Measurements from ENCODE around the gene LAMB3. TPM values are rescaled to one million over a fixed set of nuclear protein-coding genes. Genes with fewer than 3 reads are reported as not detected.

The LAMB3 gene
- total and polyA plus RNA-seq, 2 donors (not counting 1 experiment from before 2014, with no cell fraction given) = 0.33 to 0.37 TPM

- Histone ChIP-seq H3K27me3 (replicated peaks in 1 of 4; ENCODE audit: control extremely low read depth in 1 of 4, control insufficient read depth in 3 of 4, insufficient read depth in 4 of 4, low read length in 3 of 4) (no peaks in the 10 kb centered on the region), H4K20me1 (ENCODE audit: control insufficient read depth, insufficient read depth, low read length, poor library complexity, severe bottlenecking) (no peaks in the 10 kb centered on the region), H3K4me1 (ENCODE audit: control insufficient read depth in 2 of 2, insufficient read depth in 2 of 2, low read length in 2 of 2) (no peaks in the 10 kb centered on the region), H3K36me3 (replicated peaks in 1 of 2; ENCODE audit: control extremely low read depth in 1 of 2, control insufficient read depth in 1 of 2, extremely low read depth in 1 of 2, insufficient read depth in 2 of 2, low read length in 1 of 2) (no peaks in the 10 kb centered on the region), H3K9me3 (ENCODE audit: control extremely low read depth in 1 of 3, control insufficient read depth in 2 of 3, insufficient read depth in 1 of 3, low read length in 2 of 3) (no peaks in the 10 kb centered on the region), H3K27ac (ENCODE audit: low read length in 2 of 2) (no peak overlapping the region), H3K4me3 (ENCODE audit: control extremely low read depth in 1 of 5, extremely low read depth in 1 of 5, insufficient read depth in 1 of 5, low read depth in 2 of 5, low read length in 4 of 5) (no peak overlapping the region), H2AFZ (ENCODE audit: insufficient read depth, low read depth, low read length, poor library complexity, severe bottlenecking) (no peak overlapping the region), H3K79me2 (ENCODE audit: control insufficient read depth, insufficient read depth, low read length) (no peaks in the 10 kb centered on the region), H3K9ac (ENCODE audit: low read length) (no peak overlapping the region), H3K4me2 (replicated peaks; ENCODE audit: low read depth, low read length, poor library complexity, severe bottlenecking) (no peak overlapping the region)
- ChIA-PET POLR2A (no interaction called here), CTCF (interaction anchor here (1.0 to 2.3 kb wide), 3 partner anchors 11 to 181 kb away, joined by 3 to 10 read pairs (median 3); no protein-coding TSS in a partner anchor)
- H3K9me3 Mint-ChIP-seq (ENCODE audit: insufficient read depth) = no peaks in the 10 kb centered on the region
- intact Hi-C loops (cut with micrococcal nuclease) = no loop called here
- TF ChIP-seq EZH2 (IDR thresholded peaks at IDR 0.05; ENCODE audit: borderline replicate concordance, insufficient read depth, low read depth, low read length, poor library complexity, severe bottlenecking) (no peak), CTCF (IDR thresholded peaks at IDR 0.05) (no peak)
- no peaks in the 10 kb centered on the region for H3K4me1 Mint-ChIP-seq
- DNase-seq = no peak
- 100% methylated on average over 3 of the region's 5 CpGs for WGBS (ENCODE audit: insufficient coverage)
- ATAC-seq (ENCODE audit: low read depth) = no peak
- peaks cover 5% of the 10 kb centered on the region for H3K27me3 Mint-ChIP-seq
- no peak overlapping the region for H3K27ac Mint-ChIP-seq
- no peak overlapping the region for H3K4me3 Mint-ChIP-seq
Observed at GRCh38 chr1:209641832-209642172, 10.4 kb downstream of the LAMB3 start.

GRCh38 chr1:209635850-209636249 is 16.4 kb downstream of the LAMB3 start:
- Mint-ChIP-seq H3K9me3 (ENCODE audit: insufficient read depth) (no peaks in the 10 kb centered on the region), H3K27me3 (peaks cover 9% of the 10 kb centered on the region), H3K27ac (no peak overlapping the region), H3K4me1 (peaks cover 3% of the 10 kb centered on the region), H3K4me3 (no peak overlapping the region)
- Histone ChIP-seq H3K4me1 (ENCODE audit: control insufficient read depth in 2 of 2, insufficient read depth in 2 of 2, low read length in 2 of 2) (no peaks in the 10 kb centered on the region), H3K4me2 (replicated peaks; ENCODE audit: low read depth, low read length, poor library complexity, severe bottlenecking) (no peak overlapping the region), H4K20me1 (ENCODE audit: control insufficient read depth, insufficient read depth, low read length, poor library complexity, severe bottlenecking) (no peaks in the 10 kb centered on the region), H3K4me3 (ENCODE audit: control extremely low read depth in 1 of 5, extremely low read depth in 1 of 5, insufficient read depth in 1 of 5, low read depth in 2 of 5, low read length in 4 of 5) (no peak overlapping the region), H3K79me2 (ENCODE audit: control insufficient read depth, insufficient read depth, low read length) (no peaks in the 10 kb centered on the region), H3K9ac (ENCODE audit: low read length) (no peak overlapping the region), H2AFZ (ENCODE audit: insufficient read depth, low read depth, low read length, poor library complexity, severe bottlenecking) (no peak overlapping the region), H3K9me3 (ENCODE audit: control extremely low read depth in 1 of 3, control insufficient read depth in 2 of 3, insufficient read depth in 1 of 3, low read length in 2 of 3) (no peaks in the 10 kb centered on the region), H3K36me3 (replicated peaks in 1 of 2; ENCODE audit: control extremely low read depth in 1 of 2, control insufficient read depth in 1 of 2, extremely low read depth in 1 of 2, insufficient read depth in 2 of 2, low read length in 1 of 2) (no peaks in the 10 kb centered on the region), H3K27ac (ENCODE audit: low read length in 2 of 2) (no peak overlapping the region), H3K27me3 (replicated peaks in 1 of 4; ENCODE audit: control extremely low read depth in 1 of 4, control insufficient read depth in 3 of 4, insufficient read depth in 4 of 4, low read length in 3 of 4) (no peaks in the 10 kb centered on the region)
- no peak for TF ChIP-seq EZH2 (IDR thresholded peaks at IDR 0.05; ENCODE audit: borderline replicate concordance, insufficient read depth, low read depth, low read length, poor library complexity, severe bottlenecking)
- TF ChIP-seq CTCF (IDR thresholded peaks at IDR 0.05) = no peak
- WGBS (ENCODE audit: insufficient coverage) = 96% methylated on average over 2 of the region's 5 CpGs
- POLR2A ChIA-PET = no interaction called here
- no peak for DNase-seq
- CTCF ChIA-PET = no interaction called here
- ATAC-seq (ENCODE audit: low read depth) = no peak
- intact Hi-C loops (cut with micrococcal nuclease) = no loop called here
